HEK293 (cell line): ENCODE results near the gene NUAK1.

Experiments
- CTCF ChIA-PET: fragments of 350-600 bp; formaldehyde crosslinking; extraction: SDS; loops from one replicate; lab custom pipeline; 2021; ENCODE audit warnings: antibody characterized with exemption; lab: Yijun Ruan, JAX
- POLR2A ChIA-PET: fragments of 300-600 bp; formaldehyde crosslinking; extraction: SDS; loops from one replicate; lab custom pipeline; 2020; ENCODE audit warnings: antibody characterized with exemption, inconsistent platforms; lab: Yijun Ruan, JAX
- H3K27ac ChIP-seq: fragments of 200-500 bp; sonication (Bioruptor generic); 2 replicates; pipeline ENCODE4 v1.5.1; 2014; ENCODE audit warnings: low read depth, low read length, control low read depth, inconsistent platforms; ENCODE audit errors: extremely low read depth
- H3K36me3 ChIP-seq, 2 experiments: fragments of 200-500 bp in 1 of 2; sonication (Bioruptor generic) in 1 of 2; 1 replicate in 1 of 2; 2 replicates in 1 of 2; pipeline ENCODE4 v1.5.1; 2014 to 2017; ENCODE audit warnings: inconsistent platforms in 2 of 2, low read length in 2 of 2; ENCODE audit not compliant: control insufficient read depth in 2 of 2, insufficient read depth in 1 of 2
- H3K4me1 ChIP-seq: fragments of 200-500 bp; sonication (Bioruptor generic); 2 replicates; pipeline ENCODE4 v1.5.1; 2014; ENCODE audit warnings: mild to moderate bottlenecking, low read length, inconsistent platforms; ENCODE audit not compliant: control insufficient read depth, insufficient read depth
- H3K4me3 ChIP-seq: 2 replicates; pipeline ENCODE4 v1.5.1; 2011; ENCODE audit warnings: low read depth, mild to moderate bottlenecking, control low read depth, low read length, moderate library complexity
- H3K9me3 ChIP-seq: fragments of 200-500 bp; sonication (Bioruptor generic); 2 replicates; pipeline ENCODE4 v1.5.1; 2014; ENCODE audit warnings: low read depth, low read length, inconsistent platforms; ENCODE audit not compliant: control insufficient read depth, insufficient read depth
- GLIS1 ChIP-seq: fragments of 450-650 bp; formaldehyde crosslinking; IDR thresholded peaks from 2 replicates; pipeline ENCODE4 v1.5.1; 2016; ENCODE audit warnings: missing biosample characterization, missing genetic modification characterization
- HOXA7 ChIP-seq: sonication (generic); formaldehyde crosslinking; IDR thresholded peaks from 2 replicates; pipeline ENCODE4 v1.8.1; 2022; ENCODE audit warnings: missing genetic modification reagents, borderline replicate concordance
- KLF1 ChIP-seq: fragments of 450-650 bp; formaldehyde crosslinking; IDR thresholded peaks from 2 replicates; pipeline ENCODE4 v1.5.1; 2016; ENCODE audit warnings: missing biosample characterization, missing genetic modification characterization
- WT1 ChIP-seq: fragments of 450-650 bp; formaldehyde crosslinking; IDR thresholded peaks from 2 replicates; pipeline ENCODE4 v1.5.1; 2016; ENCODE audit warnings: missing biosample characterization, missing genetic modification characterization
- ZBTB17 ChIP-seq: fragments of 450-650 bp; formaldehyde crosslinking; IDR thresholded peaks from 2 replicates; pipeline ENCODE4 v1.5.1; 2016; ENCODE audit warnings: missing biosample characterization, missing genetic modification characterization
- ZNF292 ChIP-seq: fragments of 450-650 bp; formaldehyde crosslinking; IDR thresholded peaks from 2 replicates; pipeline ENCODE4 v1.5.1; 2016; ENCODE audit warnings: low read depth, missing biosample characterization, missing genetic modification characterization, borderline replicate concordance
- ZNF394 ChIP-seq: fragments of 450-650 bp; formaldehyde crosslinking; IDR thresholded peaks from 2 replicates; pipeline ENCODE4 v1.5.1; 2016; ENCODE audit warnings: missing biosample characterization, missing genetic modification characterization, mild to moderate bottlenecking, moderate library complexity, borderline replicate concordance
- ZNF473 ChIP-seq: fragments of 450-650 bp; formaldehyde crosslinking; IDR thresholded peaks from 2 replicates; pipeline ENCODE4 v1.5.1; 2017; ENCODE audit warnings: missing biosample characterization, missing genetic modification characterization
- ZNF514 ChIP-seq: fragments of 450-650 bp; formaldehyde crosslinking; IDR thresholded peaks from 2 replicates; pipeline ENCODE4 v1.5.1; 2016; ENCODE audit warnings: missing biosample characterization, missing genetic modification characterization
- ZNF549 ChIP-seq: fragments of 450-650 bp; IDR thresholded peaks from 2 replicates; pipeline ENCODE4 v1.5.1; 2018; ENCODE audit warnings: missing biosample characterization, missing genetic modification characterization, mild to moderate bottlenecking, inconsistent platforms, moderate library complexity
- ZNF596 ChIP-seq: fragments of 450-650 bp; IDR thresholded peaks from 2 replicates; pipeline ENCODE4 v1.5.0; 2018; ENCODE audit warnings: missing biosample characterization, mild to moderate bottlenecking, missing genetic modification characterization, moderate library complexity
- ZNF670 ChIP-seq: fragments of 450-650 bp; formaldehyde crosslinking; IDR thresholded peaks from 2 replicates; pipeline ENCODE4 v1.5.1; 2016; ENCODE audit warnings: missing biosample characterization, missing genetic modification characterization, low read depth
- ZNF692 ChIP-seq: fragments of 450-650 bp; formaldehyde crosslinking; IDR thresholded peaks from 2 replicates; pipeline ENCODE4 v1.5.1; 2016; ENCODE audit warnings: missing biosample characterization, missing genetic modification characterization
- ZNF701 ChIP-seq: fragments of 450-650 bp; formaldehyde crosslinking; IDR thresholded peaks from 2 replicates; pipeline ENCODE4 v1.5.1; 2016; ENCODE audit warnings: missing biosample characterization, missing genetic modification characterization
- ZNF792 ChIP-seq: fragments of 450-650 bp; formaldehyde crosslinking; IDR thresholded peaks from 2 replicates; pipeline ENCODE4 v1.5.1; 2016; ENCODE audit warnings: missing biosample characterization, missing genetic modification characterization
- TF ChIP-seq, protein P1 (sequence below): fragments of 450-650 bp; formaldehyde crosslinking; IDR thresholded peaks from 2 replicates; pipeline ENCODE4 v1.5.1; 2017; ENCODE audit warnings: missing biosample characterization, mild to moderate bottlenecking, missing genetic modification characterization, moderate library complexity
- TF ChIP-seq, protein P2 (sequence below): fragments of 450-650 bp; formaldehyde crosslinking; IDR thresholded peaks from 2 replicates; pipeline ENCODE4 v1.5.1; 2017; ENCODE audit warnings: missing biosample characterization, missing genetic modification characterization
- TF ChIP-seq, protein P3 (sequence below): fragments of 450-650 bp; formaldehyde crosslinking; IDR thresholded peaks from 2 replicates; pipeline ENCODE4 v1.5.1; 2016; ENCODE audit warnings: missing biosample characterization, missing genetic modification characterization

NUAK1 gene

GRCh38 chr12:106128585-106129328, 10.0 kb downstream of the NUAK1 start (continued):
- TF ChIP-seq, protein P1, sequence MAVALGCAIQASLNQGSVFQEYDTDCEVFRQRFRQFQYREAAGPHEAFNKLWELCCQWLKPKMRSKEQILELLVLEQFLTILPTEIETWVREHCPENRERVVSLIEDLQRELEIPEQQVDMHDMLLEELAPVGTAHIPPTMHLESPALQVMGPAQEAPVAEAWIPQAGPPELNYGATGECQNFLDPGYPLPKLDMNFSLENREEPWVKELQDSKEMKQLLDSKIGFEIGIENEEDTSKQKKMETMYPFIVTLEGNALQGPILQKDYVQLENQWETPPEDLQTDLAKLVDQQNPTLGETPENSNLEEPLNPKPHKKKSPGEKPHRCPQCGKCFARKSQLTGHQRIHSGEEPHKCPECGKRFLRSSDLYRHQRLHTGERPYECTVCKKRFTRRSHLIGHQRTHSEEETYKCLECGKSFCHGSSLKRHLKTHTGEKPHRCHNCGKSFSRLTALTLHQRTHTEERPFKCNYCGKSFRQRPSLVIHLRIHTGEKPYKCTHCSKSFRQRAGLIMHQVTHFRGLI (tag by site-specific recombination) = no peak
- TF ChIP-seq WT1 (tag by site-specific recombination) (no peak), ZNF670 (tag by site-specific recombination) (no peak), ZNF514 (tag by site-specific recombination) (no peak)

DNA sequence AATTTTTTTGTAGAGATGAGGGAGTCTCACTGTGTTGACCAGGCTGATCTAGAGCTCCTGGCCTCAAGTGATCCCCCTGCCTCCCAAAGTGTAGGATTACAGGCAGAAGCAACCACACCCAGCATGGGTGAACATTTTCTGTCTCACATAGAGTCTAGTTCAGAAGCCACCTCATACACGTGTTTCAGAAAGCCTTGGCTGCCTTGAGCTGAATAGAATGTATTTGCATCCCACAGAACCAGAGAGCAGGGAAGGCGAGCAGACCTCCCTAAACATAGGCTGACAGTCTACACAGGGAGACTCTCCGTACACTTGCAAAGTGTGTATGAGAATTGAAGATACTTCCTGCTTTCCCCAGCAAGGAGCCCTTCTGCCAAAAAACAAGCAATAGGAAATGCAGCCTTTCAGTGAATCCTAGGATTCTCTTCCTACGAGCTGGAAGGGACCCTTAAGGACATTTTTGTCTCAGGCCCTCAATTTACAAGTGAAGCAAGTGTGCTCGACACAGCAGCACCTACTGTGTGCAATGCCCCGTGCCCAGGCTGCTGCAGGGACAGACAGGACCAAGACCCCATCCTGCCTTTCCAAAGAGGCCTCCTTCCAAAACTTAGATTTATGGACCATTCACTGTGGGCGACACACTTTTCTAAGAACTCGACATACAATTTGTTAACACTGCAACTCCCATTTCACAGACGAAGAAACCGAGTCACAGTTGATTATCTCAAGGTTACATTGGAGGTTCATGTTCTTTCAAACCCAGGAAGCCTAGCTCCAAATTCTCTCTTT, 11.2 kb downstream of the NUAK1 start:
- Histone ChIP-seq H3K36me3 (no peaks in the 10 kb centered on the region), H3K9me3 (no peaks in the 10 kb centered on the region), H3K4me3 (no peak overlapping the region), H3K27ac (no peak overlapping the region), H3K4me1 (peaks cover 14% of the 10 kb centered on the region)
- CTCF ChIA-PET = interaction anchor here (1.1 to 2.1 kb wide), 5 partner anchors 9 to 22 kb away, joined by 3 to 8 read pairs (median 4); no protein-coding TSS in a partner anchor
- POLR2A ChIA-PET = no interaction called here
- no peak for TF ChIP-seq ZNF701 (tag by site-specific recombination)
- peak; percentile 24; the same call in 1 of the 2 replicates for TF ChIP-seq KLF1 (tag by site-specific recombination)
- TF ChIP-seq ZBTB17 (tag by site-specific recombination) = peak; percentile 75
- TF ChIP-seq ZNF292 (tag by site-specific recombination) = no peak
- TF ChIP-seq, protein P2, sequence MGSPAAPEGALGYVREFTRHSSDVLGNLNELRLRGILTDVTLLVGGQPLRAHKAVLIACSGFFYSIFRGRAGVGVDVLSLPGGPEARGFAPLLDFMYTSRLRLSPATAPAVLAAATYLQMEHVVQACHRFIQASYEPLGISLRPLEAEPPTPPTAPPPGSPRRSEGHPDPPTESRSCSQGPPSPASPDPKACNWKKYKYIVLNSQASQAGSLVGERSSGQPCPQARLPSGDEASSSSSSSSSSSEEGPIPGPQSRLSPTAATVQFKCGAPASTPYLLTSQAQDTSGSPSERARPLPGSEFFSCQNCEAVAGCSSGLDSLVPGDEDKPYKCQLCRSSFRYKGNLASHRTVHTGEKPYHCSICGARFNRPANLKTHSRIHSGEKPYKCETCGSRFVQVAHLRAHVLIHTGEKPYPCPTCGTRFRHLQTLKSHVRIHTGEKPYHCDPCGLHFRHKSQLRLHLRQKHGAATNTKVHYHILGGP (tag by site-specific recombination) = no peak
- TF ChIP-seq, protein P3, sequence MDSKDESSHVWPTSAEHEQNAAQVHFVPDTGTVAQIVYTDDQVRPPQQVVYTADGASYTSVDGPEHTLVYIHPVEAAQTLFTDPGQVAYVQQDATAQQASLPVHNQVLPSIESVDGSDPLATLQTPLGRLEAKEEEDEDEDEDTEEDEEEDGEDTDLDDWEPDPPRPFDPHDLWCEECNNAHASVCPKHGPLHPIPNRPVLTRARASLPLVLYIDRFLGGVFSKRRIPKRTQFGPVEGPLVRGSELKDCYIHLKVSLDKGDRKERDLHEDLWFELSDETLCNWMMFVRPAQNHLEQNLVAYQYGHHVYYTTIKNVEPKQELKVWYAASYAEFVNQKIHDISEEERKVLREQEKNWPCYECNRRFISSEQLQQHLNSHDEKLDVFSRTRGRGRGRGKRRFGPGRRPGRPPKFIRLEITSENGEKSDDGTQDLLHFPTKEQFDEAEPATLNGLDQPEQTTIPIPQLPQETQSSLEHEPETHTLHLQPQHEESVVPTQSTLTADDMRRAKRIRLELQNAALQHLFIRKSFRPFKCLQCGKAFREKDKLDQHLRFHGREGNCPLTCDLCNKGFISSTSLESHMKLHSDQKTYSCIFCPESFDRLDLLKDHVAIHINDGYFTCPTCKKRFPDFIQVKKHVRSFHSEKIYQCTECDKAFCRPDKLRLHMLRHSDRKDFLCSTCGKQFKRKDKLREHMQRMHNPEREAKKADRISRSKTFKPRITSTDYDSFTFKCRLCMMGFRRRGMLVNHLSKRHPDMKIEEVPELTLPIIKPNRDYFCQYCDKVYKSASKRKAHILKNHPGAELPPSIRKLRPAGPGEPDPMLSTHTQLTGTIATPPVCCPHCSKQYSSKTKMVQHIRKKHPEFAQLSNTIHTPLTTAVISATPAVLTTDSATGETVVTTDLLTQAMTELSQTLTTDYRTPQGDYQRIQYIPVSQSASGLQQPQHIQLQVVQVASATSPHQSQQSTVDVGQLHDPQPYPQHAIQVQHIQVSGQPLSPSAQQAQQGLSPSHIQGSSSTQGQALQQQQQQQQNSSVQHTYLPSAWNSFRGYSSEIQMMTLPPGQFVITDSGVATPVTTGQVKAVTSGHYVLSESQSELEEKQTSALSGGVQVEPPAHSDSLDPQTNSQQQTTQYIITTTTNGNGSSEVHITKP = peak; percentile 23; the same call in 1 of the 2 replicates

DNA sequence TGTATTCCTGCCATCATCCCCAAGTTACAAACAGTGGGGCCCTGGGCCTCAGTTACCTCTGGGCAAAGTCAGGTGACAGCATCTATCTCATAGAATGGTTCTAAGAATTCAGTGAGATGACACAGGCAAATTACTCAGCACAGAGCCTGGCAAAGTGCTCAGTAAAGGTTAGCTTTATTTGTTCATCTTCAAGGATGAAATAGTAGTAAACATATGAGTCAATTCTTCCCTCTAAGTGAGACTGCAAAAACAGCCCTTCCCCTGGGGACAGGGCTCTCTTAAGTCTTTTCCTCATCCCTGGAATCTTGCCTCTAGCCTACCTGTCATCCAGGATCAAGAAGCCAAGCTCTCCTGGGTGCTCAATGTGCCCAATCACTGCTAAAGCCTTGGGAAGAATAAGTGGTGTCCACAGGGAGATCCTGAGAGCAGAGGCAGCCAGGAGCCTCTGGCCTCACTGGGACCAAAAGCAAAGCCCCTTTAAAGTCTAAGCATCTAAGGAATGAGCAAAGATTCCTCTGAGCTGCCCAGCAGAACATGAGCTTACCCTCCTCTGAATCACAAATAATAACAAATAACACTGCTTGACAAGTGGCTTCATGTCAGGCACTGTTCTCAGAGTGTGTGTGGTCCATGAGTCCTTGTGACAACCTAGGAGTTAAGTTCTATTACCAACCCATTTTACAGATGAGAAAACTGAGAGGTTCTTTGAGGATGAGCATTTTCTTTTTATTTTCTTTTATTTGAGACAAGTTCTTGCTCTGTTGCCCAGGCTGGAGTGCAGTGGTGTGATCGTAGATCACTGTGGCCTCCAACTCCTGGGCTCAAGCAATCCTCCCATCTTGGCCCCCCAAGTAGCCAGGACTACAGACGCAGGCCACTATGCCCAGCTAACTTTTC, 12.1 kb downstream of the NUAK1 start:
- H3K4me1 ChIP-seq = peaks cover 14% of the 10 kb centered on the region
- no peaks in the 10 kb centered on the region for H3K36me3 ChIP-seq
- H3K4me3 ChIP-seq = no peak overlapping the region
- CTCF ChIA-PET = interaction anchor here (0.6 to 2.1 kb wide), 5 partner anchors 9 to 229 kb away, joined by 3 to 8 read pairs (median 3); no protein-coding TSS in a partner anchor
- POLR2A ChIA-PET = no interaction called here
- no peaks in the 10 kb centered on the region for H3K9me3 ChIP-seq
- no peak overlapping the region for H3K27ac ChIP-seq
- TF ChIP-seq ZNF792 (tag by site-specific recombination) (no peak), ZNF549 (tag by site-specific recombination) (no peak), ZNF473 (tag by site-specific recombination) (no peak), ZNF596 (tag by site-specific recombination) (no peak), HOXA7 (CRISPR knock-in tag) (no peak), ZNF692 (tag by site-specific recombination) (peak; percentile 36; the same call in 1 of the 2 replicates), ZNF394 (tag by site-specific recombination) (no peak), GLIS1 (tag by site-specific recombination) (0 out of 2 replicates have a peak, but pooled peaks have one; percentile 6)
